ENCODE data around the gene KCNG1.

Gene KCNG1

DNA sequence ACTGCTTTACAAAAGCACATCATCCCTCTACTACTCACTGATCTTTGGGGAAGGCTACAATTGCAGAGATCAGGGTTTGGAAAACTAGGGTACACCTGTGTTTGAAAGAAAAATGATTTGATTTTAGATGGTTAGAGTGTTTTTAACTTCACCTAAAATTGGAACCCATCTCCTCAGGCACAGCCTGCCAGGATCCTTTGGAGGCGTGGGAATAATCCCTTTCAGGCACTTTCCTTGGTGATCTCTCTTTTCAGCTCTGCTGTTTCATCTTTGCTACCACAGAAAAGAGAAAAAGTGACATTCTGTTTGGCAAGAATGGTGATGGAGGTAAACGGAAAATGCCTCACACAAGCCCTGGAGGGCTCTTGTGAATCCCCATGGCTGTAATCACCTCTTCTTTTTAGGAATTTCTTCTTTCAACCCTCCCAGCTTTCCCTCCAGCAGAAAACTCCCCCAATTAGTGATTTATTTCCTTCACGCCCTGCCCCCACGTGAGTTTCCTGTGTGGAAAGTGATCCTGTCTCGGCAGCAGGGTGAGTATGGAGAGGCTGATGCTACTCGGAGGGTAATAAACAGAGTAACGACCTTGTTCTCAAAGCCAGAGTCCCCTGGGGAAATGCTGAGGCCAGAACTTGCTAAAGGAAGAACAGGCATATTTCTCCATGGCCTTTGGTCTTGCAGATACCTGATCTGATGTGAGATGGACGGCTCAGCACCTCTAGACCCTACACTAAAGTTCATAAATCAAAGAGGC lies 9.2 kb downstream of the KCNG1 start:
- no peak for ATAC-seq

GRCh38 chr20:51012357-51012756 lies 10.6 kb downstream of the KCNG1 start:
- ATAC-seq: no peak
- DNase-seq: no peak

More for the DNA sequence above, 9.2 kb downstream of the KCNG1 start:
- DNase-seq: no peak

GRCh38 chr20:51011479-51011878 lies 11.4 kb downstream of the KCNG1 start:
- no peak for ATAC-seq

DNA sequence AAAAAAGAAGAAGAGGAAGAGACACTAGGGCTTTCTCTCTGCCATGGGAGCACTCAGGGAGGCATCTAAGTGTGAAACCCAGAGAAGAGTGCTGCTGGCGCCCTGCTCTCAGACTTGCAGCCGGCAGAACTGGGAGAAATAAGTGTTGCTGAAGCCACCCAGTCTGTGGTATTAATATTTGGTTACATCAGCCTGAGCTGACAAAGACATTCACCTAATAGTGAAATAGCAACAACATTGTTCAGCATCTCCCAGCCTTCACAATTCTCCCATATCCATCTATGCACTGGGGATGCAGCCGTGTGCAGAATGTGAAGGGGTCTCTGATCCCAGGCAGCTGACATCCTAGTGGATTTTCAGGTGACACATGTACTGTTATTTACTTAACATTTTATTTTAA lies 12.0 kb downstream of the KCNG1 start:
- no peak for DNase-seq
- no peak for ATAC-seq

More at GRCh38 chr20:51011479-51011878, 11.4 kb downstream of the KCNG1 start:
- no peak for DNase-seq

GRCh38 chr20:51010043-51010365 lies 12.9 kb downstream of the KCNG1 start:
- no peak for ATAC-seq
- DNase-seq: no peak

- ATAC-seq (no peak), DNase-seq (no peak)
Observed at GRCh38 chr20:51009303-51010042, 13.4 kb downstream of the KCNG1 start.

DNA sequence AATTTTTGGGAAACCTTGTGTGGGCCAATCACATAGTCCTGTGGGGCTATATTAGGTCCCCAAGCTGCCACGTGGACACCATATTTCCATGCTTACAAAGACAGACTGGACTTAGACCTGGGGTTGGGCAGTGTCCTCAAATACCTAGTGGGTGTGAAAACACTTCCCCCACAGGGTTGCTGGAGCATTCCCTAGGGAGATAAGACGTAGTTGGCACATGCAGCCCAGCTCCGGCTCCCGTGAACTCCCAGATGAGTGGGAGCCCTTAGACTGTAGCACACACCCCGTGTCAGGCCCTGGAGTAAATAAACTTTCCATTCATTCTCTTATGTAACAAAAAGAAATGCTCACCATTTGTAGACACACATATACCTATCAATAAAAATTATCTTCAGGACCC lies 14.2 kb downstream of the KCNG1 start:
- no peak for ATAC-seq

GRCh38 chr20:51005214-51005613 lies 17.7 kb downstream of the KCNG1 start:
- ATAC-seq (no peak), DNase-seq (no peak)

More for the DNA sequence above, 14.2 kb downstream of the KCNG1 start:
- DNase-seq: no peak

DNA sequence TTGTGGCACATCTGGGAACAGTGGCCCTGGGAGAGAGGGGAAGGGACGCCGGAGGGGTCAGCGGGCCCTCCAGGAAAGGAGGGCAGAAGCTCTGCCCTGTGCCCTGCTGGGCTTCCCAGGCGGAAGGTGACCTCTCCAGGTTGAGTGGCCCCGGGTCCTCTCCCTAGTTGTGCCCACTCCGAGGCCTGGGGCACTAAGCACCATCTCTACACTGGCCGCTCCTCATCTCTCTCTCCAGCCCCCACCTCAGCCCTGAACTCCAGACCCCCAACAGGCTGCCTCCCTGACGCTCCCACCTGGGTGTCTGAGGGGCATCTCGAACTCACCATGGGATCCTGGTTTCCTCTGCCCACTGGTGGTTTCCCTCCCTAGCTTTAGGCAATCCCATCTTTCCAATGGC lies 18.1 kb downstream of the KCNG1 start:
- DNase-seq: no peak
- ATAC-seq: no peak

DNA sequence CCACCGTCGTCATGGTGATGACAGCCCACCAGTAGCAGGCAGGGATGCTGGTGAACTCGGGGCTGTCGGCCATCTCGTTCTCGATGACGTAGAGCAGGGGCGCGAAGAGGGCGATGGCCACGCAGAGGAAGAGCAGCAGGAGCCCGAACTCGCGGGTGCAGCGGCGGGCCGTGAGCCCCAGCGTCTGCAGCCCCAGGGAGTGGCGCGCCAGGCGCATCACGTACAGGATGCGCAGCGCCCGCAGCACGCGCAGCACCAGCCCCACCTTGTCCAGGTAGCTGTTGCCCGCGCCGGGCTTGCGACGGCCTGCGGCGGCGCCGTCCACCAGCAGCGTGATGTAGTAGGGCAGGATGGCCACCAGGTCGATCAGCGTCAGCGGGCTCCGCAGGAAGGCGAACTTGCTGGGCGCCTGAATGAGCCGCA lies 18.6 kb downstream of the KCNG1 start:
- DNase-seq: no peak

GRCh38 chr20:51003753-51004152 lies 19.2 kb downstream of the KCNG1 start:
- DNase-seq: no peak
- no peak for ATAC-seq

More for the DNA sequence above, 18.6 kb downstream of the KCNG1 start:
- no peak for ATAC-seq

DNA sequence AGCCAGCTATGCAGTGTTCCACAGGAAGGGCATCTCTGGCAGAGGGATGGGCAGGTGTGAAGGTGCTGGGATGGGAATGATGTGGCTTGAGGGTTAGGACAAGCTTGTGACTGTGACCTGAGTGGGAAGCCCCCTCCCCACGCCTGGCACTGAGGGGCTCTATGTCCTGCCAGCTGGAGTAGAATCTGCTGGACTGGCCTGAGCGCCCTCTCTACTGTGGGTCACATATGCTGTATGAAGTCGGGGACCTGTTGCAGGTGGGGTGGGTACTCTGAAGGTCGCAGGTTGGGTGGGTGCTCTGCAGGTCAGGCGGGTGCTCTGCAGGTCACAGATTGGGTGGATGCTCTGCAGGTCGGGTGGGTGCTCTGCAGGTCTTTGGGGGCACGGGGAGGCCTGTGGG lies 20.3 kb downstream of the KCNG1 start:
- ATAC-seq (no peak), DNase-seq (no peak)

- ATAC-seq (peak; percentile 65), DNase-seq (no peak)
Observed at GRCh38 chr20:51001430-51002265, 21.3 kb downstream of the KCNG1 start.

- ATAC-seq (no peak), DNase-seq (no peak)
Observed at GRCh38 chr20:50999355-50999754, 23.6 kb downstream of the KCNG1 start.

GRCh38 chr20:50996901-50997865 lies 25.7 kb downstream of the KCNG1 start:
- ATAC-seq (no peak), DNase-seq (no peak)

DNA sequence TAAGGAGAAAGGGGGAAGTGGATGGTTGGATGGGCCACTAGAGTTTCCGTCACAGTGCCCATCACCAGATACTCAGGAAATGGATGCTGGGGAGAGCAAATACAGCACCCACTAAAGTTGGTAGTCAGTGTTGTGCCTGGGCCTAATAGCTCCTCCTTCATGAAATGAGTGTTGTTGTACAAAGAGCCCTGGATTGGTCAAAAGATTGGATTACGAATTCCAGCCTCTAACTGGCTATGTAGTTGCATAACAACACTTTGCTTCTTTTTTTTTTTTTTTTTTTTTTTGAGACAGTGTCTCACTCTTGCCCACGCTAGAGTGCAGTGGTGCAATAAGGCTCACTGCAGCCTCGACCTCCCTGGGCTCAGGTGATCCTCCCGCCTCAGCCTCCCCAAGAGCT lies 27.4 kb downstream of the KCNG1 start:
- ATAC-seq (no peak), DNase-seq (no peak)

DNA sequence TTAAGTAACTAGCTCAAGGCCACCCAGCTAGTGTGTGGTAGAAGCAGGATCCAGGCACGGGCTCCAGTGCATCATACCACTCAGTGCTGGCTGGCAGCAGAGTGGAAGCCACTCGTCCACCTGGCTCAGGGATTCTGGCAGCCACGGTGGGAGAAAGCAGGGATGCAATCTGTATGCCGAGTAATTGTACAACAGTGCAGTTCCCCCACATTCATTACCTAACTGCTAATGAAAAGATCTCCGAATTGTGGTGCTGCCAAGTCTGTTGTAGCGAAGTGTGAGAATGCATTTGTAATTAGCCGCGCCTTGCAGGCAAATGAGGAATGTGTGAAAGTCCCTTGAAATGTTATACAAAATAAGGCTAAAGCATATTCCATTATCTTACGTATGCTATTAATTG lies 29.0 kb downstream of the KCNG1 start:
- no peak for ATAC-seq
- no peak for DNase-seq

- peak; percentile 50 for DNase-seq
- peak; percentile 96 for ATAC-seq
Observed at GRCh38 chr20:50992733-50993457, 30.0 kb downstream of the KCNG1 start.

- ATAC-seq (no peak), DNase-seq (no peak)
Observed at GRCh38 chr20:50992336-50992732, 30.6 kb downstream of the KCNG1 start.

- ATAC-seq (no peak), DNase-seq (no peak)
Observed at GRCh38 chr20:50991076-50991475, 31.8 kb downstream of the KCNG1 start.
